GM12874 (cell line): ENCODE data around the gene TRIM28.

Source experiments
- CTCF ChIP-seq: IDR thresholded peaks from 2 replicates; pipeline ENCODE4 v1.5.1; 2011; ENCODE audit warnings: low read depth, mild to moderate bottlenecking, control low read depth, low read length, moderate library complexity; ENCODE audit not compliant: insufficient read depth

The TRIM28 gene

GRCh38 chr19:58570770-58571574 lies 27.1 kb downstream of the TRIM28 start:
- no peak for TF ChIP-seq CTCF

GRCh38 chr19:58571575-58571947 lies 27.7 kb downstream of the TRIM28 start:
- no peak for TF ChIP-seq CTCF

- no peak for TF ChIP-seq CTCF
Measured at GRCh38 chr19:58572026-58572817, 28.4 kb downstream of the TRIM28 start.

- TF ChIP-seq CTCF: no peak
Measured at GRCh38 chr19:58572818-58573657, 29.2 kb downstream of the TRIM28 start, which contains the start of gene MZF1. TSS of gene MZF1 (minus strand) at chr19:58573335. CDS start at chr19:58571389, 1,946 bp downstream.

GRCh38 chr19:58573658-58574164 lies 29.8 kb downstream of the TRIM28 start:
- no peak for TF ChIP-seq CTCF

GRCh38 chr19:58575183-58576041 lies 31.5 kb downstream of the TRIM28 start:
- TF ChIP-seq CTCF: no peak
